Stimulated activated CD8-positive, alpha-beta memory T cell treated with anti-CD3 and anti-CD28 coated beads, Interleukin-15, amount 100 ng/mL, for 24 hours (primary cell): ENCODE data around the gene C6orf163.

ENCODE experiments used
- DNase-seq: peaks from one replicate; pipeline ENCODE4 v3.0.0-alpha.2; 2020; ENCODE audit warnings: low read depth

The C6orf163 gene

DNA sequence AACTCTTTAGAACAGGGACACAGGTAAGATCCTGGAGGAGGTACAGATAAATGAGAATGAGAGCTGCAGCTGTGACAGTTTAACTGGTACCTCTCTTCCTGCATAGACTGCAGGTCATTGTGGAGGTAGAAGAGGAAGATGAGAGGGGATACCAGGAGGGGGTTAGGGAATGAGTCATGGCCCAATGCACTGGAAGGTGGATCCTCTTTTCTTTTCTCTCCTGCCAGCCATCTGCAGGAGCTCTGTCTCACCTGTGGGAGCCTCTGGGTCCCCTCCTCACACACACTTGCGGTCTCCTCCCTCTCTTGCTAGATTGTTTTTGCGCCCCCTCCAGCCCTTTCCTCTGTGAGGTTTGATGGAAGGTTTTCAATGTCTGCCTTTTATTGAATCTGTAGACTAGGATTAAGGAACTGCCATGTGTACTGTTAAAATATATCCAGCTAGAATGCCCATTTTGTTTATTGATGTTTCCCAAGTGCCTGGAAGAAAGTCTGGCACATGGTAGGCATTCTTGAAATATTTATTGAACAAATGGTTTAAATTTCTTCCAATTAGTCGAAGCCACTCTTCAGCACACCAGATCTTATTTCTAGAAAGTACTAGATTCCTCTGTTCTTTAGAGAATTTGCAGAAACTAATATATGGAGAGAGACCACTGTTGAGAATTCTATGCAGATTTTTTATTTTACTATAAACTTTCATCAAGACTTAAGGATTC, 13.0 kb downstream of the C6orf163 start:
- no peak for DNase-seq

DNA sequence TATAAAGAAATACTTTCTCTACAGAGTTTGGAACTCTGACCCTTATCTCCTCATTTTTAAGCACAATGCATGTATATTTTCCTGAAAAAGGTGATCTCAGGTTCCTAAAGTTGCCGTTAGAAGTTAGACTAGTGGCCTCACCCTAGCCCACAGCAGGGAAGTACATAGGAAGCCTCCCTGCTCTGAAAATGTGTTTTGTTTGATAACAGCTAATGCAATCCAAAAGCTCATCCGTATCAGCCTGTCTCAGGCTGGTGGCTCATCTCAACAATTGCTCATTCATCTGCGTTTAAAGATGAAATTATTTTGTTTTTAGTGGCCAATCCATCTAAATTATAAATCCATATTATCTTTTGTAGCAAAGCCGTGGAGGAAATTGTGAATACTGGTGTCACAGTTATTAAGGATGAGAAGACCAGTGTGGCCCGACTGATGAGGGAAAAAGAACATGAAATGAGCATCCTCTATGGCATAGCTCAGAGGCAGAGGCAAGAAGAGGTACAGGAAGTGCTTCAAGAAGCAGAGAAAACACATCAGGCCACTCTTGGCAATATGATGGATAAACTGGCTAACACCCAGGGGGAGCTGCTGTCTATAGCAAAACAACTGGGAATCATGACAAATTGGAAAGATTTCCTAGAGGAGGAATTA, 20.1 kb downstream of the C6orf163 start:
- no peak for DNase-seq

DNA sequence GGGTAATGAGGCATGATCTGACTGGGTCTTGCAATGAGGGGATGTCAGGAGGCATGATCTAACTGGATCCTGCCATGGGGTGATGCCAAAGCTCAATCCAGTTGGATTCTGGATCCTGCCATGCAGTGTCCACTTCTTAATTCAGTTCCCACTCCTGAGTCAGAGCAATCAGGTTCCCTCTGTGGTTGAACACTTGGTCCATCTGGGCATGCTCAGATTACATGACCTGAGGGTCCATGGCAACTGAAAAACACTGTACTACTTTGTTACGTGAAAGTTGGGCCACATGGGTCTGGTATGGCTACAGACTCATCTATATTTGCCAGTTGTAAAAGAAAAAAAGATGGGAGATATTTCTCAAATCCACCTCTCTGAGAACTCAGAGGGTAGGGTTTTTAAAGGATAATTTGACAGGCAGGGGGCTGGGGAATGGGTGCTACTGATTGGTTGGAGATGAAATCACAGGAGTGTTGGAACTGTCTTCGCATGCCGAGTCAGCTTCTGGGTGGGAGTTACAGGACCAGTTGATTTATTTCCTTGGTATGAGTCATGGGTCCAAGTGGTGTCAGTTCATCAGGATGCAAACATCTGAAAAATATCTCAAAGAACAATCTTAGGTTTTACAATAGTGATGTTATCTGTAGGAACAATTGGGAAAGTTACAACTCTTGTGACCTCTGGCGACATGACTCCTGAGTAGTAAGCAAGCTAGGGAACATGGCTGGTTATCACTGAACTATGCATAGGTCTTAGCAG, 21.6 kb downstream of the C6orf163 start:
- DNase-seq = no peak

DNA sequence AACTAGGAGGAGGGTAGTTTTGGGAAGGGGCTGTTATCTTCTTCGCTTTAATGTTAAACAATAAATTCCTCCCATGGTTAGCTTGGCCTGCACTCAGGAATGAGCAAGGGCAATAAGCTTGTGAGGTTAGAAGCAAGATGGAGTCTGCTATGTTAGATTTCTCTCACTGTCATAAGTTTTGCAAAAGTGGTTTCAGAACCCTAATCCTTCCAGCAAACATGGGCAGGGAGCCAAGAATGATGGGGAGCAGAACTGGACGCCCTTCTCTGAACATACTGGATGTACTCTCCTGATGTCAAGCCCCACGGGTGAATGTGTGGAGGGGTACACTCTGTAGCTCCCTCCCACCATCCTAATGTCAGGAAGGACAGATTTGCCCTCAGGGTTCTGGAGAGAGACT, 22.3 kb downstream of the C6orf163 start:
- DNase-seq = no peak

- DNase-seq = no peak
These were observed 28.8 kb downstream of the C6orf163 start for GRCh38 chr6:87373377-87373776.

- DNase-seq = no peak
These were observed 30.7 kb downstream of the C6orf163 start for GRCh38 chr6:87375315-87375714.

- DNase-seq = no peak
These were observed 32.0 kb downstream of the C6orf163 start for GRCh38 chr6:87376643-87377042.

DNA sequence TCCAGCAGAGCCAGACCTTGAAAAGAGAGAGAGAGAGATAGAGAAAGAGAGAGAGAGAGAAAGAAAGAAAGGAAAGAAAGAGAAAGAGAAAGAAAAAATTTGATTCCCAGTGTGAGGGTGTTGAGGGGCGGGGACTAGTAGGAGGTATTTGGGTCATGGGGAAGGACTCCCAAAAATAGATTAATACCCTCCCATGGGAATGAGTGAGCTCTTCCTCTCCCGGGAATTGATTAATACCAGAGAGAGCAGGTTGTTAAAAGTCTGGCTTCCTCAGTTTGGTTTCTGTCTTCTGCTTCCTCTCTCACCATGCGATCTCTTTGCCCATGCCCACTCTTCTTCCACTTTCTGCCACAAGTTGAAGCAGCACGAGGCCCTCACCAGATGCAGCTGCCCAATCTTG, 34.3 kb downstream of the C6orf163 start:
- no peak for DNase-seq

GRCh38 chr6:87382861-87383260, 38.2 kb downstream of the C6orf163 start:
- DNase-seq = no peak

GRCh38 chr6:87384038-87384437, 39.4 kb downstream of the C6orf163 start:
- no peak for DNase-seq

DNA sequence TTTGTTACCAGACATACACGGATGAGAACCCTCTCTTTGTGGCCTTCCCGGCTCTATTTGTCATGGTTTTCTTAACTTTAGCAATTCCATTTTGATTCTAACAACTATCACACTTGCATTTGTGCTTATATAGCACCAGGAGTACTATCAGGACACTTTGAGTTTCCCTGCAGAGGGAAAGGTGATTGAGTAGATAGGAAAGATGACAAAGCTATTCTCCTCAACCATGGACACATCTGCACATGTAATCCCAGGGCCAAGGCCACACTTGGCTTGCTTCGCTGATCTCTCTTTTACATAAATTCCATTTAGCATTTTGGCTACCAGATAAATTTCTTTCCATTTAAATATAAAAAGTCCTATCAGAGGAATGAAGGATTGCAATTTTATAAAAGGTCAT, 39.8 kb downstream of the C6orf163 start:
- DNase-seq = no peak

DNA sequence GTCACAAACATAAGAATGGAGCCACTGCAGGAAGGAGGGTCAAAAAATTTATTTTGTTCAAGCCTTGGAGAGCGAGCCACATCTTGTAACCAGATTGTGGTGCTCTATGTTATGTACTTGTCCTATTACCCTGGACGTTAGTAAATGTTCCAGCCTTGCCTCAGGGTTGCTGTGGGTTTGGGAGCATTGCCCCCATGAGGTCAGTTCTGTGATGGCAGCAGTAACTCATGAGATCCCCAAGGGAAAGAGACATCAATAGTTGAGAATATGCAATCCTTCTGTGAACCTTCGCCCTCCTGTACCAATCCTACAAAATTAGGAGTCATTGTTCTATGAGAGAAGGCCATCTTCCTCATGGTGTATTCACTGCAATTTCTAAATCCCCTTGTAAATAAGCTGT, 46.7 kb downstream of the C6orf163 start:
- no peak for DNase-seq

DNA sequence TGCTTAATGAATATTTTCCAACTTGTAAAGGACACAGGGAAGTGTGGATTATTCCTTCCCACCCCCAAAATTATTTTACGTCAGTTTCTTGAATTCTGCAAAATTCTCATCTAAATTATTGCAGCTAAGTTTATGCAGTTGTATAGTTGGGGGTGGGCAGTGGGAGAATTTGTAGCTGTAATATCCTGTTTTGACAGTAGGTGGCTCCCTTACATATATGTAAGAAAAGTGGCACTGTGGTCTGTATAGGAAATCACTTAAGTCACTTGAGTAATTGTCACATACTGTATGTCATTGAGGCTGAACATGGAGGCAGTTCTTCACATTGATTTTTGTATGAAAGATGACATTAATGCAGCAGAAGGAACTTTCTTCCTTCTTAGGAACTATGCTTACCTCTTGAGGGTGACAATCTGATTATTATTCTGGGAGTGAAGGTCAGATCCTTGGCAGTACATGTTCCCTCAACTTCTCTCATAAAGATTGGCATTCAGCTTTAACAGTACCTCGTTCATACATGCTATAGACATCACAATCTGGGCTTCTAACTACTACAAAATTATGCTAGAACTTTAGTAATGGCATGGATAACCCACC, 48.5 kb downstream of the C6orf163 start:
- no peak for DNase-seq

- DNase-seq = no peak
These were observed 50.8 kb downstream of the C6orf163 start for GRCh38 chr6:87395431-87395830.

DNA sequence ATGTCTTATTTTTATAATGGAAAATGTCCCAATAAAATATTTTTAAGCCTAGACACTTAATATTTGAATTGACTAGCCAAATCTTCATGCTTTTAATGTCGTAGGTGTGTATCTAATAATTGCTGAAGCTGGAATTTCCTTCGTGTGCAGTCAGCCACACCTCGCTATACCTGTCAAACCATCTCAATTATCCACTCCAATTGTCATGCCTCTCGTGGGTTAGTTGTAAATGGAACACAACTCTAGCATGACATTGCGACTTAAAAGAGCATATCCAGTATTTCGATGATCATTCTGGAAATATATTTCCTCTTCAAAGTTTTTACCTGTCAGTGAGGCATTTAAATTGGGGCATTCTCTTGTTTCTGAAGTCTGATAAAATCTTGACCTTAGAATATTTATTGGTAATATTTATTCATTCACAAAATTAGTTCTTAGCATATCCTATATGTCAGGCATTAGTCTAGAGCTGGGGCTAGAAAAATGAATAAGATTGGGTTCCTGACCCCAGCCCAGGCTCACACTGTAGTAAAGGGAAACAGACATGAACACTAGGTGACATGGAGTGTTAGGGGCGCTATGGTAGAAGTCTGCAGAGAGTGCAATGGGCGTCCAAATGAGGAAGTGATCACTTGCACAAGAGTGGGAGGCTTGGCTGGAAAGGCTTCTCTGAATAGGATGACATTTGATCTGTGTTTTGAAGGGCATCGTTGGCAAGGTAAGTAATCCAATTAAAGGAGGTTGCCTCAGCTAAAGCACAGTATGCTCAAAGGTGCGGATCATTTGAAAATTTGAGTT, 52.2 kb downstream of the C6orf163 start:
- DNase-seq = no peak

DNA sequence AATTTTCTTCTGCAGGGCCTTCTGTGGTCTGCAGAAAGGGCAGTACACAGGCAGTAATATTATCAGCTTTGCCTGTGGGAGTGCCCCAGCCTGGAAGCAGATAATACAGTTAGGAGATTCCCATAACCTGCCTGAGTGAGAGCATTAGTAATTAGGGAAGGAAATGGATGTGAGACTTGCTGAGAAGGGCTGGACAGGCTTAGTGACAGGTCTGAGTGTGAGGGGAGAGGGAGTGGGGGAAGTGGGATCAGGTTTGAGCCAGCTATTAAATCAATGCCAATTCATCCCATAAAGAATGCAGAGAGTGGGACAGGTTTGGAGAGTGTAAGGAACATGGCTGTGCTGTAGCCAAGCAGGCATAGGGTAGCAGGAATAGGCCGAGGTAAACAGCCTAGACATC, 53.0 kb downstream of the C6orf163 start:
- DNase-seq = no peak

GRCh38 chr6:87401832-87402231, 57.2 kb downstream of the C6orf163 start:
- DNase-seq = no peak

- no peak for DNase-seq
These were observed 62.9 kb downstream of the C6orf163 start for GRCh38 chr6:87407561-87407900.

DNA sequence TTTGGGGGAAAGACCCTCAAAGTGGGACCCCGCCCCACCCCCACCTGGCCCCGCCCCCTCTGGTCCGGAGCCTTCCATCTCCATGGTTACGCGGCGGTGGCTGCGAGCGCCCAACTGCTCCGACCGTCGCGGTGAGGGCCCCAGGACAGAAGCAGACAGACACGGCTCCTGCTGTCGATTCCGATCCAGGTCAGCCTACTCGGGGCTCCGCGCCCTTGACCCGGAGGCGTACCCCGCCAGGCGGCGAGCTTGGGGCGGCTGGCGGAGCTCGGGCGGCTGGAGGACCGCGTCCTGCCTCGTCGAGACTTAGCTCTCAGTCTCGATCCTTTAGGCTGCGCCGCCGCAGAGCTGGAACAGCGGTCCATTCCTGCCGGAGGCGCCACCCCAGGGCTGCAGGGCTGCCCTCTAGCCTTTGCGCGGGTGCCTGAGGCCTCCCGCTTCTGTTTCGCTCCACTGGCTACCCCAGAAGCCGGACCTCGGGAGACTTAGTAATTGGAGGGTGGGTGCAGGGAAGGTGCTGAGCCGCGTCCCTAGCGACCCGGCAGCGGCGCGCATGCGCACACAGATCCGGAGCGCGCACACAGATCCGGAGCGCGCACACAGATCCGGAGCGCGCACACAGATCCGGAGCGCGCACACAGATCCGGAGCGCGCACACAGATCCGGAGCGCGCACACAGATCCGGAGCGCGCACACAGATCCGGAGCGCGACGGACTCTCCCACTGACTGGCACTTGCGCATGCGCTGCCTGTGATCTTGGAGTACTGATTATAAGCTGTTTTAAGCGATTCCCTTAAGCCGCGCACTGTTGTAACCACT, 63.5 kb downstream of the C6orf163 start, which contains the start of gene CFAP206:
TSS of gene CFAP206 (plus strand) at position 72 of the 820 bp plus-strand sequence. CDS start 1,868 bp downstream, outside the sequence.
- peak; percentile 44 for DNase-seq

DNA sequence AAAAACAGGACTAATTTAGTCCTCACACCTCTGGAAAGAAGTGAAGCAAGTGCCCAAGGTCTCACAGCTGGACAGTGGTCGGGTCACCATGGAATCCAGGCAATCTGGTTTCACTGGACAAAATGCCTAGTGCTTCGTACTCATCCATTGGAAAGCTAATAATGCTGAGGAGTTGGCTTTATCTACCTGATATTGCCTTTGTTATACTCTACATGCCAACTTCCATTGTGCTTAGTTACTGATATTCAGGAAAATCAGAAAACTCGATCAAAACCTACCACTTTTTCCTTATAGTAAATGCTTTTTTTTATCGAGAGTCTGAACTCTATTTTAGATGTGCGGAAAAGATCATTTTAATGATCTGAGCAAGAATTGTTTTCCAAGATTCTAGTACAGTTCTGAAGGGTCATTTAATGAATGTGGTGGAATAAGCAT, 64.1 kb downstream of the C6orf163 start:
- DNase-seq = no peak
